Lung (tissue), 12 donors: ENCODE data around the gene INPP4A. TPM values are rescaled to one million over a fixed set of nuclear protein-coding genes. Genes with fewer than 3 reads are reported as not detected.

Experiments used
- ATAC-seq: fragments of 200-7000 bp; cut with Tn5 transposase; one replicate; pipeline ENCODE4 v1.9.1; 2020; ENCODE audit warnings: moderate number of reproducible peaks; ENCODE audit not compliant: insufficient read depth, low FRiP score
- DNase-seq, 3 donors: peaks; one replicate each; pipeline ENCODE4 v3.0.0-alpha.2; 2013 to 2017
- H3K27ac ChIP-seq, 2 donors: one replicate each; pipeline ENCODE4 v1.5.1; 2013; ENCODE audit warnings: mild to moderate bottlenecking in 2 of 2, moderate library complexity in 2 of 2, control low read depth in 1 of 2, inconsistent platforms in 1 of 2, low read depth in 1 of 2, low read length in 1 of 2
- H3K27me3 ChIP-seq, 3 donors: one replicate each; pipeline ENCODE4 v1.5.1; 2013; ENCODE audit warnings: low read length in 2 of 3; ENCODE audit not compliant: control insufficient read depth in 3 of 3, insufficient read depth in 3 of 3
- H3K36me3 ChIP-seq, 4 donors: one replicate each; pipeline ENCODE4 v1.5.1; 2013; ENCODE audit warnings: low read length in 4 of 4, mild to moderate bottlenecking in 1 of 4, moderate library complexity in 1 of 4; ENCODE audit not compliant: control insufficient read depth in 4 of 4, insufficient read depth in 4 of 4
- H3K4me1 ChIP-seq, 5 donors: one replicate each; pipeline ENCODE4 v1.5.1; 2013; ENCODE audit warnings: low read length in 5 of 5, mild to moderate bottlenecking in 2 of 5, moderate library complexity in 1 of 5; ENCODE audit not compliant: control insufficient read depth in 5 of 5, insufficient read depth in 5 of 5
- H3K4me3 ChIP-seq: one replicate; pipeline ENCODE4 v1.5.1; 2013; ENCODE audit warnings: mild to moderate bottlenecking, control low read depth, moderate library complexity
- H3K9ac ChIP-seq, 2 donors: one replicate each; pipeline ENCODE4 v1.5.1; 2013; ENCODE audit warnings: low read length in 2 of 2, control low read depth in 1 of 2; ENCODE audit not compliant: insufficient read depth in 1 of 2
- H3K9me3 ChIP-seq, 4 donors: one replicate each; pipeline ENCODE4 v1.5.1; 2013; ENCODE audit warnings: low read length in 3 of 4, mild to moderate bottlenecking in 1 of 4, moderate library complexity in 1 of 4; ENCODE audit not compliant: control insufficient read depth in 4 of 4, insufficient read depth in 3 of 4
- CTCF ChIP-seq: IDR thresholded peaks from 2 replicates; pipeline ENCODE4 v1.5.1; 2012; ENCODE audit warnings: mild to moderate bottlenecking; ENCODE audit errors: control extremely low read depth, extremely low read depth
- whole genome bisulfite sequencing, 2 donors: extraction: QIAGEN DNeasy Blood & Tissue Kit; methylation state at CpG; one replicate each; pipeline ENCODE4 v1.1.7; 2013; 5-methylcytosine and 5-hydroxymethylcytosine counted together
- polyA plus RNA-seq, 2 donors: library from polyadenylated mRNA; stranded (reverse); fragments of 200-250 nt; gene quantifications; one replicate each; pipeline ENCODE4 v1.2.1, GENCODE V29; 2013
- total RNA-seq, 2 donors: library from RNA; depleted of rRNA in 1 of 2; stranded (reverse); fragments of >200 nt in 1 of 2; gene quantifications; one replicate each; pipeline ENCODE4 v1.2.1, GENCODE V29; 2014 to 2021
- donor health status: control.
- donor health status: control.
- donor health status: Bipolar disorder and iron deficiency.
- donor health status: healthy.
- donor health status: DM: yes; HTN: yes; CAD: no.

Gene INPP4A
- total and polyA plus RNA-seq, 4 donors: 8.0 to 43.3 (median 19.8) TPM

GRCh38 chr2:98520806-98521205 lies 76.1 kb downstream of the INPP4A start:
- Histone ChIP-seq H3K4me1 (peaks cover 0 to 4% (median 0%) of the 10 kb centered on the region in 5 donors), H3K9ac (no peak overlapping the region), H3K4me3 (no peak overlapping the region), H3K36me3 (peaks cover 0 to 8% (median 0%) of the 10 kb centered on the region in 4 donors), H3K27me3 (no peaks in the 10 kb centered on the region), H3K9me3 (no peaks in the 10 kb centered on the region), H3K27ac (no peak overlapping the region)
- ATAC-seq (no peak), DNase-seq (no peak)
- no peak for TF ChIP-seq CTCF
- 94 to 97% methylated on average over 6 of the region's 6 CpGs for WGBS, 2 donors

GRCh38 chr2:98521266-98521665 lies 76.6 kb downstream of the INPP4A start:
- 92 to 96% methylated on average over 7 of the region's 7 CpGs for WGBS, 2 donors
- no peak for ATAC-seq

GRCh38 chr2:98522854-98523253 lies 78.2 kb downstream of the INPP4A start:
- Histone ChIP-seq H3K9ac (no peak overlapping the region), H3K36me3 (peaks cover 0 to 8% (median 0%) of the 10 kb centered on the region in 4 donors), H3K4me1 (peaks cover 0 to 4% (median 0%) of the 10 kb centered on the region in 5 donors), H3K9me3 (peaks cover 0 to 5% (median 0%) of the 10 kb centered on the region in 4 donors), H3K27ac (no peak overlapping the region), H3K27me3 (no peaks in the 10 kb centered on the region), H3K4me3 (no peak overlapping the region)
- DNase-seq: no peak
- ATAC-seq: no peak
- WGBS, 2 donors: 86 to 89% methylated on average over 2 of the region's 2 CpGs
- no peak for TF ChIP-seq CTCF

More at GRCh38 chr2:98521266-98521665, 76.6 kb downstream of the INPP4A start:
- Histone ChIP-seq H3K36me3 (peaks cover 0 to 8% (median 0%) of the 10 kb centered on the region in 4 donors), H3K4me3 (no peak overlapping the region), H3K4me1 (peaks cover 0 to 4% (median 0%) of the 10 kb centered on the region in 5 donors), H3K9me3 (no peaks in the 10 kb centered on the region), H3K9ac (no peak overlapping the region), H3K27me3 (no peaks in the 10 kb centered on the region), H3K27ac (no peak overlapping the region)
- DNase-seq: no peak
- no peak for TF ChIP-seq CTCF

- no peak overlapping the region for H3K4me3 ChIP-seq
- peaks cover 0 to 5% (median 0%) of the 10 kb centered on the region in 4 donors for H3K9me3 ChIP-seq
- WGBS, 2 donors: 88 to 89% methylated on average over 3 of the region's 3 CpGs
- H3K27me3 ChIP-seq: no peaks in the 10 kb centered on the region
- peaks cover 0 to 8% (median 0%) of the 10 kb centered on the region in 4 donors for H3K36me3 ChIP-seq
- H3K4me1 ChIP-seq: no peaks in the 10 kb centered on the region
- ATAC-seq (no peak), DNase-seq (no peak)
- H3K27ac ChIP-seq: no peak overlapping the region
- H3K9ac ChIP-seq: no peak overlapping the region
- no peak for TF ChIP-seq CTCF
Measured at GRCh38 chr2:98524168-98524567, 79.5 kb downstream of the INPP4A start.
